Esophagus squamous epithelium (tissue), 4 donors: ENCODE measurements around the gene EVC2.

Source experiments
- CTCF ChIP-seq, 6 experiments: fragments of 450-650 bp in 4 of 6; fragments of 200-600 bp in 2 of 6; sonication (generic) in 2 of 6; IDR thresholded peaks; one replicate each; pipeline ENCODE4 v1.5.1; 2016 to 2019; ENCODE audit warnings: antibody characterized with exemption in 6 of 6, mild to moderate bottlenecking in 4 of 6, moderate library complexity in 4 of 6
- POLR2A ChIP-seq, 4 donors: fragments of 450-650 bp; IDR thresholded peaks; one replicate each; pipeline ENCODE4 v1.6.1; 2017; ENCODE audit warnings: antibody characterized with exemption in 4 of 4, mild to moderate bottlenecking in 4 of 4, moderate library complexity in 3 of 4

DNA sequence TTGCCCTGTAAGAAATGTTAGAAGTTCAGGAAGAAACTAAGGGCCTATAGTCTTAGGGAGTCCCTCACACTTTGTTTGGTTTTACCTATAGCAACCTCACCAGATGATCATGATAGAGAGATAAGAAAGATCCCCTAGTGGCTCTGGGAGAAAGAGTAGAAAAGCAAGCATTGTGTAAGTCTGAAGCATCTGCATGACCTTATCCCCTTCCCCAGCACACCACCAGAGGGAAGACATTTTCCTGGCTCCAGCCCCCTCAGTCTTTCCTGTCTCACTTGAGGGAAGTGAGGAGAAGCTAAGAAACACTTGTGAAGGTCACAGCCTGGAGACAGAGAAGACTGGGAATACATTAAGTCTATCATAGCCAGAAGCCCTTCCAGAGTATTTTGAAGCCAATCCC, 154.0 kb downstream of the EVC2 start:
- no peak for TF ChIP-seq CTCF (IDR thresholded peaks at IDR 0.05)
- no peak for TF ChIP-seq POLR2A (IDR thresholded peaks at IDR 0.05)
